OCI-LY1 (cell line): ENCODE measurements around the gene LMLN.

ENCODE experiments used
- EZH2 ChIP-seq: fragments of 200-600 bp; sonication (generic), shearing (Covaris generic); IDR thresholded peaks from 2 replicates; pipeline ENCODE4 v1.8.0; 2017; ENCODE audit warnings: borderline replicate concordance, mixed run types, mild to moderate bottlenecking, antibody characterized with exemption, low read length, moderate library complexity, mixed read lengths
- TF ChIP-seq, protein P1 (sequence below): fragments of 200-600 bp; sonication (generic), shearing (Covaris generic); IDR thresholded peaks from 2 replicates; pipeline ENCODE4 v1.5.1; 2017; ENCODE audit warnings: mild to moderate bottlenecking, antibody characterized with exemption, low read length, moderate library complexity, mixed read lengths

DNA sequence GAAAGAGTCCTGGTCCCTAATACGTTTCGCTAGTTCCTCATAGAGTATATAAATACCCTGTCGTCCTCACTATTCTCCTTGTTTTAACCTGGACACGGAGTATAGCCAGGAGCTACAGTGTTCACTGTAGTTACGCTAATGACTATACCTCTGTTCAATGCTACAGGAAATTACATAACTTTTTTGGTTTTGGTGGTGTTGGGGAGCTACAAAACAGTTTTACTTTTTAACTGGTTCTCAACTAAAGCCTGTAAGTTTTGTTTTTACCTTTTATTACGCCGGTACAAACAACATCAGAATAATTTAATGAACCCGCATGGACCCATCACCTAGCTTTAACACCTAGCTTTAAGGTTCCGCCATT is 1.5 kb downstream of the LMLN start:
- TF ChIP-seq, protein P1, sequence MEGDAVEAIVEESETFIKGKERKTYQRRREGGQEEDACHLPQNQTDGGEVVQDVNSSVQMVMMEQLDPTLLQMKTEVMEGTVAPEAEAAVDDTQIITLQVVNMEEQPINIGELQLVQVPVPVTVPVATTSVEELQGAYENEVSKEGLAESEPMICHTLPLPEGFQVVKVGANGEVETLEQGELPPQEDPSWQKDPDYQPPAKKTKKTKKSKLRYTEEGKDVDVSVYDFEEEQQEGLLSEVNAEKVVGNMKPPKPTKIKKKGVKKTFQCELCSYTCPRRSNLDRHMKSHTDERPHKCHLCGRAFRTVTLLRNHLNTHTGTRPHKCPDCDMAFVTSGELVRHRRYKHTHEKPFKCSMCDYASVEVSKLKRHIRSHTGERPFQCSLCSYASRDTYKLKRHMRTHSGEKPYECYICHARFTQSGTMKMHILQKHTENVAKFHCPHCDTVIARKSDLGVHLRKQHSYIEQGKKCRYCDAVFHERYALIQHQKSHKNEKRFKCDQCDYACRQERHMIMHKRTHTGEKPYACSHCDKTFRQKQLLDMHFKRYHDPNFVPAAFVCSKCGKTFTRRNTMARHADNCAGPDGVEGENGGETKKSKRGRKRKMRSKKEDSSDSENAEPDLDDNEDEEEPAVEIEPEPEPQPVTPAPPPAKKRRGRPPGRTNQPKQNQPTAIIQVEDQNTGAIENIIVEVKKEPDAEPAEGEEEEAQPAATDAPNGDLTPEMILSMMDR, result no peak
- no peak for TF ChIP-seq EZH2
